ENCODE data around the gene NHSL2. TPM values are rescaled to one million over a fixed set of nuclear protein-coding genes. Genes with fewer than 3 reads are reported as not detected.

NHSL2 gene
- total RNA-seq, 1 donor from 2014 or later, result 12.7 TPM

DNA sequence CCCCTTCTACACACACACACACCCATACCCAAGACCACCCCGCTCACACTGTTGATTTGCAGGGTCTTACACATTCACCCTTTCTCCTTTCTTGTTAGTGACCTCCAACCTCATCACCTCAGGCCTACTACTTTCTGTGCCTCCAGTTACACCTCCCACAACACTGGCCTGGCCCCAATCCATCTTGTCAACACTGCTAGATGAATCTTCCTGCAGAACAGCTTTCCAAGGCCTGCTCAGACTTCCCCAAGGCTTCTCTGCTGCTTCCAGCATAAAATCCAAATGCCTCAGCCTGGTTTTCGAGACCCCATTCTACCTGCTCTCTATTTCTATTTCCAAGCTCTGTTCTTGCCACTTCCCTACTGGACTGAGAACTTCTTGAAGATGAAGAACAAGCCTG is 79.9 kb downstream of the NHSL2 start:
- no peak for DNase-seq

DNA sequence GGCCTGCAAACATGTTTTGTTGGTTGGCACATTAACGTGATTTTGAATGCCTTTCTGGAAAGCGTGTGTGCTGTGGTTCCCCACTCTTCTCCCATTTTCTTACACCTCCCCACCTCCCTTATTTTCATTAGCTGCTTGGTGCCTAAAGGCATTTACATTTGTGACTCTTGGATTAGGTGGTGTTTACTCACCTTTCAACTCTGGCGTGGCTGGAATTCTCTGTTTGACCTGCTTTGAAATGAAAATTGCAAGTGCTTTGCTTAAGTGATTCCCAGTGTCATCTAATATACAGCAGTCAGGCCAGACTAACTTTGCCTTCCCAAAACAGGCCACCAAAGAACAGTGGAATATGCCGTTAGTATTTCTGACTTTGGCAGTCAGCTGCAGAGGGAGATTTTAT is 80.5 kb downstream of the NHSL2 start:
- DNase-seq, result no peak
- no peak for ATAC-seq
- no peaks in the 10 kb centered on the region for H3K27me3 ChIP-seq (ENCODE audit: low read depth)
- intact Hi-C loops (cut with DNase I), result no loop called here
- no peaks in the 10 kb centered on the region for H3K4me1 ChIP-seq
- H3K9me3 ChIP-seq, result no peaks in the 10 kb centered on the region
- H3K36me3 ChIP-seq, result no peaks in the 10 kb centered on the region
- TF ChIP-seq, protein P1, sequence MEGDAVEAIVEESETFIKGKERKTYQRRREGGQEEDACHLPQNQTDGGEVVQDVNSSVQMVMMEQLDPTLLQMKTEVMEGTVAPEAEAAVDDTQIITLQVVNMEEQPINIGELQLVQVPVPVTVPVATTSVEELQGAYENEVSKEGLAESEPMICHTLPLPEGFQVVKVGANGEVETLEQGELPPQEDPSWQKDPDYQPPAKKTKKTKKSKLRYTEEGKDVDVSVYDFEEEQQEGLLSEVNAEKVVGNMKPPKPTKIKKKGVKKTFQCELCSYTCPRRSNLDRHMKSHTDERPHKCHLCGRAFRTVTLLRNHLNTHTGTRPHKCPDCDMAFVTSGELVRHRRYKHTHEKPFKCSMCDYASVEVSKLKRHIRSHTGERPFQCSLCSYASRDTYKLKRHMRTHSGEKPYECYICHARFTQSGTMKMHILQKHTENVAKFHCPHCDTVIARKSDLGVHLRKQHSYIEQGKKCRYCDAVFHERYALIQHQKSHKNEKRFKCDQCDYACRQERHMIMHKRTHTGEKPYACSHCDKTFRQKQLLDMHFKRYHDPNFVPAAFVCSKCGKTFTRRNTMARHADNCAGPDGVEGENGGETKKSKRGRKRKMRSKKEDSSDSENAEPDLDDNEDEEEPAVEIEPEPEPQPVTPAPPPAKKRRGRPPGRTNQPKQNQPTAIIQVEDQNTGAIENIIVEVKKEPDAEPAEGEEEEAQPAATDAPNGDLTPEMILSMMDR (IDR thresholded peaks at IDR 0.05), result no peak
- no peak overlapping the region for H3K27ac ChIP-seq
- no peak overlapping the region for H3K4me3 ChIP-seq

More for the DNA sequence above, 79.9 kb downstream of the NHSL2 start:
- Histone ChIP-seq H3K27me3 (ENCODE audit: low read depth) (no peaks in the 10 kb centered on the region), H3K4me1 (no peaks in the 10 kb centered on the region), H3K27ac (no peak overlapping the region), H3K9me3 (no peaks in the 10 kb centered on the region), H3K36me3 (no peaks in the 10 kb centered on the region), H3K4me3 (no peak overlapping the region)
- TF ChIP-seq, protein P1 (IDR thresholded peaks at IDR 0.05), result no peak
- intact Hi-C loops (cut with DNase I), result no loop called here
- no peak for ATAC-seq

GRCh38 chrX:71992711-71993110 is 82.1 kb downstream of the NHSL2 start:
- ATAC-seq, result peak; percentile 53 to 81
- Histone ChIP-seq H3K4me3 (no peak overlapping the region), H3K27me3 (ENCODE audit: low read depth) (no peaks in the 10 kb centered on the region), H3K4me1 (no peaks in the 10 kb centered on the region), H3K9me3 (no peaks in the 10 kb centered on the region), H3K27ac (no peak overlapping the region), H3K36me3 (no peaks in the 10 kb centered on the region)
- TF ChIP-seq, protein P1 (IDR thresholded peaks at IDR 0.05), result no peak
- DNase-seq, result no peak
- intact Hi-C loops (cut with DNase I), result no loop called here

GRCh38 chrX:71993371-71993770 is 82.7 kb downstream of the NHSL2 start:
- no peak for ATAC-seq

DNA sequence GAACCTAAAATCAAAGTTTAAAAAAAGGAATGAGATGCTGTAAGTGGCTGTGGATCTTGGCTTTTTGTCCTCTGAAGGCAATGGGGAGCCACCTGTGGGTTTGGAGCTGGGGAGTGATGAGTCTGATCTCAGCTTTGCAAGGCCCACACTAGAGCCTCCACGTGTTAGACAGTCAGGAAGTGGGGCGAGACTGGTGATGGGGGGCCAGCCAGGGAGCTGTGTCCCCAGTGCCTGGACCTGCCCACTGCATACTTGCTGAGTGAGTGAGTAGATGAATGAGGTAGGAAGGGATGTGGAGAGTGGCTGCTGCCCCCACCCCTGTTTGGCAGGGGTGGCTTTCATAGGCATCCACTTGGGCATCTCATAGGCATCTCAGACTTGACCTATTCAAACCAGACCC is 84.0 kb downstream of the NHSL2 start:
- no peaks in the 10 kb centered on the region for H3K9me3 ChIP-seq
- H3K4me1 ChIP-seq, result no peaks in the 10 kb centered on the region
- H3K27ac ChIP-seq, result no peak overlapping the region
- H3K4me3 ChIP-seq, result no peak overlapping the region
- no peak for DNase-seq
- H3K27me3 ChIP-seq (ENCODE audit: low read depth), result no peaks in the 10 kb centered on the region
- TF ChIP-seq, protein P1 (IDR thresholded peaks at IDR 0.05), result no peak
- intact Hi-C loops (cut with DNase I), result no loop called here
- H3K36me3 ChIP-seq, result no peaks in the 10 kb centered on the region
- ATAC-seq, result no peak

More at GRCh38 chrX:71993371-71993770, 82.7 kb downstream of the NHSL2 start:
- Histone ChIP-seq H3K4me1 (no peaks in the 10 kb centered on the region), H3K36me3 (no peaks in the 10 kb centered on the region), H3K27me3 (ENCODE audit: low read depth) (no peaks in the 10 kb centered on the region), H3K9me3 (no peaks in the 10 kb centered on the region), H3K27ac (no peak overlapping the region), H3K4me3 (no peak overlapping the region)
- TF ChIP-seq, protein P1 (IDR thresholded peaks at IDR 0.05), result no peak
- intact Hi-C loops (cut with DNase I), result no loop called here
- no peak for DNase-seq

- no peaks in the 10 kb centered on the region for H3K27me3 ChIP-seq (ENCODE audit: low read depth)
- H3K9me3 ChIP-seq, result no peaks in the 10 kb centered on the region
- H3K36me3 ChIP-seq, result no peaks in the 10 kb centered on the region
- TF ChIP-seq, protein P1 (IDR thresholded peaks at IDR 0.05), result no peak
- H3K4me3 ChIP-seq, result no peak overlapping the region
- H3K27ac ChIP-seq, result no peak overlapping the region
- H3K4me1 ChIP-seq, result no peaks in the 10 kb centered on the region
- ATAC-seq (no peak), DNase-seq (no peak)
- intact Hi-C loops (cut with DNase I), result no loop called here
Measured at GRCh38 chrX:71995122-71995521, 84.5 kb downstream of the NHSL2 start.

Data from lower lobe of right lung (tissue), 2 donors.